Liver (tissue), 3 donors: ENCODE results near the gene DRD1.

Experiments used
- JUND ChIP-seq, 2 donors: IDR thresholded peaks; 2 replicates each; pipeline ENCODE4 v1.6.1; 2016; ENCODE audit warnings: antibody characterized with exemption in 2 of 2
- RXRA ChIP-seq, 2 donors: IDR thresholded peaks; 2 replicates each; pipeline ENCODE4 v1.6.1; 2017 to 2018; ENCODE audit warnings: antibody characterized with exemption in 2 of 2, mild to moderate bottlenecking in 1 of 2
- SP1 ChIP-seq: IDR thresholded peaks from 2 replicates; pipeline ENCODE4 v1.6.1; 2018; ENCODE audit warnings: antibody characterized with exemption, mild to moderate bottlenecking
- YY1 ChIP-seq: IDR thresholded peaks from 2 replicates; pipeline ENCODE4 v1.6.1; 2016; ENCODE audit warnings: antibody characterized with exemption, mild to moderate bottlenecking
- TF ChIP-seq, protein P1 (sequence below): fragments of 150-350 bp; IDR thresholded peaks from 2 replicates; pipeline ENCODE4 v1.5.1; 2017; ENCODE audit warnings: improper control_type of control experiment, low read depth, low read length; ENCODE audit not compliant: missing input control
- TF ChIP-seq, protein P2 (sequence below): IDR thresholded peaks from 2 replicates; pipeline ENCODE4 v1.6.1; 2016; ENCODE audit warnings: antibody characterized with exemption
- TF ChIP-seq, protein P3 (sequence below): IDR thresholded peaks from 2 replicates; pipeline ENCODE4 v1.6.1; 2016; ENCODE audit warnings: antibody characterized with exemption, mild to moderate bottlenecking
- donor health status: healthy.
- donor health status: healthy.

DNA sequence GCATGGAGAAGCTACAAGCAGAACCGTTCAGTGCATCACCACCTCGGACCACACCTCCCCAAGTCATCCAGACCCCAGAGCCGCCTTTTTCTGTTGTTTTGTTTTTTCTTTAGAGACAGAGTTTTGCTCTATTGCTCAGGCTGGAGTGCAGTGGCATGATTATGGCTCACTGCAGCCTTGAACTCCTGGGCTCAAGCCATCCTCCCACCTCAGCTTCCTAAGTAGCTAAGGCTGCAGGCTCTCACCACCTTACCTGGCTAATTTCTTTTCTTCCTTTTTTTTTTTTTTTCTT lies 20.9 kb upstream of the DRD1 start:
- TF ChIP-seq, protein P1, sequence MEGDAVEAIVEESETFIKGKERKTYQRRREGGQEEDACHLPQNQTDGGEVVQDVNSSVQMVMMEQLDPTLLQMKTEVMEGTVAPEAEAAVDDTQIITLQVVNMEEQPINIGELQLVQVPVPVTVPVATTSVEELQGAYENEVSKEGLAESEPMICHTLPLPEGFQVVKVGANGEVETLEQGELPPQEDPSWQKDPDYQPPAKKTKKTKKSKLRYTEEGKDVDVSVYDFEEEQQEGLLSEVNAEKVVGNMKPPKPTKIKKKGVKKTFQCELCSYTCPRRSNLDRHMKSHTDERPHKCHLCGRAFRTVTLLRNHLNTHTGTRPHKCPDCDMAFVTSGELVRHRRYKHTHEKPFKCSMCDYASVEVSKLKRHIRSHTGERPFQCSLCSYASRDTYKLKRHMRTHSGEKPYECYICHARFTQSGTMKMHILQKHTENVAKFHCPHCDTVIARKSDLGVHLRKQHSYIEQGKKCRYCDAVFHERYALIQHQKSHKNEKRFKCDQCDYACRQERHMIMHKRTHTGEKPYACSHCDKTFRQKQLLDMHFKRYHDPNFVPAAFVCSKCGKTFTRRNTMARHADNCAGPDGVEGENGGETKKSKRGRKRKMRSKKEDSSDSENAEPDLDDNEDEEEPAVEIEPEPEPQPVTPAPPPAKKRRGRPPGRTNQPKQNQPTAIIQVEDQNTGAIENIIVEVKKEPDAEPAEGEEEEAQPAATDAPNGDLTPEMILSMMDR = no peak
- TF ChIP-seq, protein P2, sequence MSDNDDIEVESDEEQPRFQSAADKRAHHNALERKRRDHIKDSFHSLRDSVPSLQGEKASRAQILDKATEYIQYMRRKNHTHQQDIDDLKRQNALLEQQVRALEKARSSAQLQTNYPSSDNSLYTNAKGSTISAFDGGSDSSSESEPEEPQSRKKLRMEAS = no peak
- no peak for TF ChIP-seq YY1
- TF ChIP-seq, protein P3, sequence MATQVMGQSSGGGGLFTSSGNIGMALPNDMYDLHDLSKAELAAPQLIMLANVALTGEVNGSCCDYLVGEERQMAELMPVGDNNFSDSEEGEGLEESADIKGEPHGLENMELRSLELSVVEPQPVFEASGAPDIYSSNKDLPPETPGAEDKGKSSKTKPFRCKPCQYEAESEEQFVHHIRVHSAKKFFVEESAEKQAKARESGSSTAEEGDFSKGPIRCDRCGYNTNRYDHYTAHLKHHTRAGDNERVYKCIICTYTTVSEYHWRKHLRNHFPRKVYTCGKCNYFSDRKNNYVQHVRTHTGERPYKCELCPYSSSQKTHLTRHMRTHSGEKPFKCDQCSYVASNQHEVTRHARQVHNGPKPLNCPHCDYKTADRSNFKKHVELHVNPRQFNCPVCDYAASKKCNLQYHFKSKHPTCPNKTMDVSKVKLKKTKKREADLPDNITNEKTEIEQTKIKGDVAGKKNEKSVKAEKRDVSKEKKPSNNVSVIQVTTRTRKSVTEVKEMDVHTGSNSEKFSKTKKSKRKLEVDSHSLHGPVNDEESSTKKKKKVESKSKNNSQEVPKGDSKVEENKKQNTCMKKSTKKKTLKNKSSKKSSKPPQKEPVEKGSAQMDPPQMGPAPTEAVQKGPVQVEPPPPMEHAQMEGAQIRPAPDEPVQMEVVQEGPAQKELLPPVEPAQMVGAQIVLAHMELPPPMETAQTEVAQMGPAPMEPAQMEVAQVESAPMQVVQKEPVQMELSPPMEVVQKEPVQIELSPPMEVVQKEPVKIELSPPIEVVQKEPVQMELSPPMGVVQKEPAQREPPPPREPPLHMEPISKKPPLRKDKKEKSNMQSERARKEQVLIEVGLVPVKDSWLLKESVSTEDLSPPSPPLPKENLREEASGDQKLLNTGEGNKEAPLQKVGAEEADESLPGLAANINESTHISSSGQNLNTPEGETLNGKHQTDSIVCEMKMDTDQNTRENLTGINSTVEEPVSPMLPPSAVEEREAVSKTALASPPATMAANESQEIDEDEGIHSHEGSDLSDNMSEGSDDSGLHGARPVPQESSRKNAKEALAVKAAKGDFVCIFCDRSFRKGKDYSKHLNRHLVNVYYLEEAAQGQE = no peak
- no peak for TF ChIP-seq SP1
- no peak for TF ChIP-seq JUND (IDR thresholded peaks at IDR 0.05)
- TF ChIP-seq RXRA (IDR thresholded peaks at IDR 0.05) = no peak
